NCI-H1694 treated with DMSO at 0.1 percent for 48 hours (cell line): ENCODE results near the gene ERCC6.
A peak's percentile ranks its signal among the peaks of the same experiment; 100 is the strongest.

Experiments used
- DNase-seq: peaks from one replicate; lab custom pipeline; 2025; lab: John Stamatoyannopoulos, UW

Gene ERCC6

GRCh38 chr10:49549640-49550346, 10.9 kb upstream of the ERCC6 start:
- no peak for DNase-seq

GRCh38 chr10:49543604-49544003, 4.7 kb upstream of the ERCC6 start:
- no peak for DNase-seq

GRCh38 chr10:49542353-49542752, 3.4 kb upstream of the ERCC6 start:
- no peak for DNase-seq

- DNase-seq: no peak
Measured at GRCh38 chr10:49541762-49542161, 2.8 kb upstream of the ERCC6 start.

GRCh38 chr10:49540056-49540797, 1.3 kb upstream of the ERCC6 start:
- DNase-seq: no peak

- no peak for DNase-seq
Measured at GRCh38 chr10:49539320-49539885, 482 bp upstream of the ERCC6 start.

- DNase-seq: no peak
Measured at GRCh38 chr10:49534670-49535381, 4.1 kb downstream of the ERCC6 start.

GRCh38 chr10:49532461-49532860, 6.5 kb downstream of the ERCC6 start:
- no peak for DNase-seq

GRCh38 chr10:49528977-49529506, 9.9 kb downstream of the ERCC6 start:
- DNase-seq: no peak

- DNase-seq: no peak
Measured at GRCh38 chr10:49527850-49528249, 11.1 kb downstream of the ERCC6 start.

GRCh38 chr10:49527061-49527460, 11.9 kb downstream of the ERCC6 start:
- no peak for DNase-seq

- no peak for DNase-seq
Measured at GRCh38 chr10:49526619-49527018, 12.3 kb downstream of the ERCC6 start.

GRCh38 chr10:49524496-49524895, 14.4 kb downstream of the ERCC6 start:
- no peak for DNase-seq

GRCh38 chr10:49523301-49523700, 15.6 kb downstream of the ERCC6 start:
- no peak for DNase-seq

GRCh38 chr10:49521062-49521461, 17.9 kb downstream of the ERCC6 start:
- DNase-seq: no peak

GRCh38 chr10:49520122-49520775, 18.7 kb downstream of the ERCC6 start:
- DNase-seq: no peak

GRCh38 chr10:49519717-49520116, 19.2 kb downstream of the ERCC6 start:
- DNase-seq: no peak

- peak; percentile 40 for DNase-seq
Measured at GRCh38 chr10:49518982-49519578, 19.8 kb downstream of the ERCC6 start.

GRCh38 chr10:49518566-49518965, 20.4 kb downstream of the ERCC6 start:
- DNase-seq: no peak

GRCh38 chr10:49516216-49516970, 22.5 kb downstream of the ERCC6 start:
- no peak for DNase-seq
